K562 (cell line): ENCODE data around the gene SLC16A4. TPM values are rescaled to one million over a fixed set of nuclear protein-coding genes. Genes with fewer than 3 reads are reported as not detected.

ENCODE experiments used
- LCOR ChIP-seq: sonication (generic); formaldehyde crosslinking; IDR thresholded peaks from 2 replicates; pipeline ENCODE4 v1.8.0; 2022; ENCODE audit warnings: mild to moderate bottlenecking, missing genetic modification reagents
- MEF2A ChIP-seq: IDR thresholded peaks from 2 replicates; pipeline ENCODE4 v1.6.1; 2011; ENCODE audit warnings: low read depth, mild to moderate bottlenecking, low read length, moderate library complexity; ENCODE audit not compliant: control insufficient read depth
- NCOA6 ChIP-seq: fragments of 450-650 bp; IDR thresholded peaks from 2 replicates; pipeline ENCODE4 v1.6.1; 2017; ENCODE audit warnings: mild to moderate bottlenecking
- POU5F1 ChIP-seq: fragments of 150-350 bp; IDR thresholded peaks from 2 replicates; pipeline ENCODE4 v1.6.1; 2014; ENCODE audit warnings: borderline replicate concordance, low read length, low read depth, mild to moderate bottlenecking; ENCODE audit not compliant: partially characterized antibody
- SRSF7 ChIP-seq: fragments of 200-400 bp; formaldehyde crosslinking; optimal IDR thresholded peaks from 2 replicates; pipeline ENCODE3; 2017; ENCODE audit warnings: mild to moderate bottlenecking, low read depth, low read length
- TBP ChIP-seq: optimal IDR thresholded peaks from 2 replicates; pipeline ENCODE3; 2011; ENCODE audit warnings: low read depth, low read length, improper control_type of control experiment
- U2AF2 ChIP-seq: fragments of 200-400 bp; formaldehyde crosslinking; optimal IDR thresholded peaks from 2 replicates; pipeline ENCODE3; 2017; ENCODE audit warnings: low read depth, mild to moderate bottlenecking, low read length
- ZNF274 ChIP-seq: IDR thresholded peaks from 2 replicates; pipeline ENCODE4 v1.6.1; 2011; ENCODE audit warnings: low read depth, mild to moderate bottlenecking, low read length, moderate library complexity, borderline replicate concordance
- ZNF561 ChIP-seq: fragments of 450-650 bp; formaldehyde crosslinking; conservative IDR thresholded peaks from 2 replicates; pipeline ENCODE4 v1.4.0; 2020; ENCODE audit warnings: mild to moderate bottlenecking, moderate library complexity
- ZNF57 ChIP-seq: fragments of 450-650 bp; formaldehyde crosslinking; IDR thresholded peaks from 2 replicates; pipeline ENCODE4 v1.4.0; 2020; ENCODE audit warnings: mild to moderate bottlenecking, moderate library complexity
- polyA plus RNA-seq, 8 experiments: library from polyadenylated mRNA; depleted of rRNA in 4 of 8; stranded (reverse) in 5 of 8; unstranded in 3 of 8; fragments of >200 nt; fragmentation: Nextera tagmentation in 2 of 8; fragmentation: Illumina TruSeq in 1 of 8; extraction: Ambion mirVana in 2 of 8; extraction: Trizol in 1 of 8; gene quantifications; 2 replicates each; pipeline versions ENCODE4 v1.2.1 to v1.2.3, GENCODE V29; 2011 to 2014; ENCODE audit warnings: inconsistent platforms in 1 of 8, missing spikeins in 1 of 8
- total RNA-seq, 7 experiments: library from RNA; depleted of rRNA in 6 of 7; stranded (reverse); fragments of >200 nt in 6 of 7; fragmentation: Illumina TruSeq in 2 of 7; extraction: Trizol in 2 of 7; gene quantifications; 2 replicates each; pipeline versions ENCODE4 v1.2.1 to v1.2.3, GENCODE V29; 2011 to 2021; ENCODE audit warnings: low replicate concordance in 1 of 7
- TF ChIP-seq, protein P1 (sequence below): fragments of 250-450 bp; sonication (Bioruptor Pico); IDR thresholded peaks from 2 replicates; pipeline ENCODE4 v1.5.0; 2022; ENCODE audit warnings: mild to moderate bottlenecking
- TF ChIP-seq, protein P2 (sequence below): fragments of 250-450 bp; sonication (Bioruptor Pico); IDR thresholded peaks from 2 replicates; pipeline ENCODE4 v1.5.0; 2021
- TF ChIP-seq, protein P3 (sequence below): fragments of 450-650 bp; IDR thresholded peaks from 2 replicates; pipeline ENCODE4 v1.6.1; 2016; ENCODE audit warnings: missing biosample characterization, missing genetic modification characterization
- TF ChIP-seq, protein P4 (sequence below): sonication (generic); formaldehyde crosslinking; IDR thresholded peaks from 2 replicates; pipeline ENCODE4 v1.8.1; 2023; ENCODE audit warnings: mild to moderate bottlenecking, missing genetic modification reagents
- TF ChIP-seq, protein P5 (sequence below), 2 experiments: fragments of 250-450 bp in 1 of 2; fragments of 450-650 bp in 1 of 2; sonication (Bioruptor Pico) in 1 of 2; IDR thresholded peaks; 2 replicates each; pipeline versions ENCODE4 v1.6.1 to v1.8.0; 2016 to 2021; ENCODE audit warnings: mild to moderate bottlenecking in 2 of 2, moderate library complexity in 2 of 2, missing compliant biosample characterization in 1 of 2, missing genetic modification characterization in 1 of 2
- TF ChIP-seq, protein P6 (sequence below): fragments of 250-450 bp; sonication (Bioruptor Pico); IDR thresholded peaks from 2 replicates; pipeline ENCODE4 v1.8.0; 2022; ENCODE audit warnings: moderate library complexity, mild to moderate bottlenecking, inconsistent platforms
- TF ChIP-seq, protein P7 (sequence below): sonication (generic); formaldehyde crosslinking; IDR thresholded peaks from 2 replicates; pipeline ENCODE4 v1.8.0; 2022; ENCODE audit warnings: mild to moderate bottlenecking, missing genetic modification reagents
- TF ChIP-seq, protein P8 (sequence below), 2 experiments: fragments of 200-800 bp in 1 of 2; sonication (Bioruptor generic) in 1 of 2; sonication (generic) in 1 of 2; formaldehyde crosslinking in 1 of 2; IDR thresholded peaks in 1 of 2; conservative IDR thresholded peaks in 1 of 2; 2 replicates each; pipeline versions ENCODE4 v1.5.0 to v1.6.1; 2016 to 2020; ENCODE audit warnings: missing compliant biosample characterization in 1 of 2, missing genetic modification characterization in 1 of 2, missing genetic modification reagents in 1 of 2

The SLC16A4 gene
- total and polyA plus RNA-seq, 9 of the 15 experiments (the other 6 are each of a cell fraction or from before 2014, with no cell fraction given) = 0.04 to 0.31 (median 0.18) TPM; not detected in 1

DNA sequence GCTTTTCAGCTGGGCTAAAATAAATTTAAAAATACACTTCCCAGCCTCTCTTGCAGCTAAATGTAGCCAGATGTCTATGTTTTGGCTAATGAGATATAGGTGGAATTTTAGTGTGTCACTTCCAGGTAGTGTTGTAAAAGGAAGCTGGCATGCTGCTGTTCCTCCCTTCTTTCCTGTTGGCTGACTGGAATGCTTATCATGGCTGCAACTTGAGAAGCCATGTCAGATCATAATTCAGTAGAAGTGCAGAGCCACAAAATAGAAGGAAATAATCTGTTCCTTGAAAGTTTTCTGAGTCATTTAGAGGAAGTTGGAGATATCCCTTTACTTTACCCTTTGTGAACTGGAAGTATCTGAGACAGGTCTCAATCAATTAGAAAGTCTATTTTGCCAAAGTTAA is 62.6 kb downstream of the SLC16A4 start (continued):
- TF ChIP-seq ZNF274 (no peak), U2AF2 (no peak), TBP (no peak), LCOR (CRISPR knock-in tag) (0 out of 2 replicates have a peak, but pooled peaks have one; percentile 32), ZNF561 (CRISPR knock-in tag) (no peak), NCOA6 (no peak), MEF2A (peak; percentile 18; the same call in 1 of the 2 replicates), ZNF57 (no peak), POU5F1 (no peak), SRSF7 (no peak)
- TF ChIP-seq, protein P1, sequence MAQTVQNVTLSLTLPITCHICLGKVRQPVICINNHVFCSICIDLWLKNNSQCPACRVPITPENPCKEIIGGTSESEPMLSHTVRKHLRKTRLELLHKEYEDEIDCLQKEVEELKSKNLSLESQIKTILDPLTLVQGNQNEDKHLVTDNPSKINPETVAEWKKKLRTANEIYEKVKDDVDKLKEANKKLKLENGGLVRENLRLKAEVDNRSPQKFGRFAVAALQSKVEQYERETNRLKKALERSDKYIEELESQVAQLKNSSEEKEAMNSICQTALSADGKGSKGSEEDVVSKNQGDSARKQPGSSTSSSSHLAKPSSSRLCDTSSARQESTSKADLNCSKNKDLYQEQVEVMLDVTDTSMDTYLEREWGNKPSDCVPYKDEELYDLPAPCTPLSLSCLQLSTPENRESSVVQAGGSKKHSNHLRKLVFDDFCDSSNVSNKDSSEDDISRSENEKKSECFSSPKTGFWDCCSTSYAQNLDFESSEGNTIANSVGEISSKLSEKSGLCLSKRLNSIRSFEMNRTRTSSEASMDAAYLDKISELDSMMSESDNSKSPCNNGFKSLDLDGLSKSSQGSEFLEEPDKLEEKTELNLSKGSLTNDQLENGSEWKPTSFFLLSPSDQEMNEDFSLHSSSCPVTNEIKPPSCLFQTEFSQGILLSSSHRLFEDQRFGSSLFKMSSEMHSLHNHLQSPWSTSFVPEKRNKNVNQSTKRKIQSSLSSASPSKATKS (CRISPR knock-in tag) = no peak
- TF ChIP-seq, protein P2, sequence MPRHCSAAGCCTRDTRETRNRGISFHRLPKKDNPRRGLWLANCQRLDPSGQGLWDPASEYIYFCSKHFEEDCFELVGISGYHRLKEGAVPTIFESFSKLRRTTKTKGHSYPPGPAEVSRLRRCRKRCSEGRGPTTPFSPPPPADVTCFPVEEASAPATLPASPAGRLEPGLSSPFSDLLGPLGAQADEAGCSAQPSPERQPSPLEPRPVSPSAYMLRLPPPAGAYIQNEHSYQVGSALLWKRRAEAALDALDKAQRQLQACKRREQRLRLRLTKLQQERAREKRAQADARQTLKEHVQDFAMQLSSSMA (CRISPR knock-in tag) = no peak
- TF ChIP-seq, protein P3, sequence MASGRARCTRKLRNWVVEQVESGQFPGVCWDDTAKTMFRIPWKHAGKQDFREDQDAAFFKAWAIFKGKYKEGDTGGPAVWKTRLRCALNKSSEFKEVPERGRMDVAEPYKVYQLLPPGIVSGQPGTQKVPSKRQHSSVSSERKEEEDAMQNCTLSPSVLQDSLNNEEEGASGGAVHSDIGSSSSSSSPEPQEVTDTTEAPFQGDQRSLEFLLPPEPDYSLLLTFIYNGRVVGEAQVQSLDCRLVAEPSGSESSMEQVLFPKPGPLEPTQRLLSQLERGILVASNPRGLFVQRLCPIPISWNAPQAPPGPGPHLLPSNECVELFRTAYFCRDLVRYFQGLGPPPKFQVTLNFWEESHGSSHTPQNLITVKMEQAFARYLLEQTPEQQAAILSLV (tag) = no peak
- TF ChIP-seq, protein P4, sequence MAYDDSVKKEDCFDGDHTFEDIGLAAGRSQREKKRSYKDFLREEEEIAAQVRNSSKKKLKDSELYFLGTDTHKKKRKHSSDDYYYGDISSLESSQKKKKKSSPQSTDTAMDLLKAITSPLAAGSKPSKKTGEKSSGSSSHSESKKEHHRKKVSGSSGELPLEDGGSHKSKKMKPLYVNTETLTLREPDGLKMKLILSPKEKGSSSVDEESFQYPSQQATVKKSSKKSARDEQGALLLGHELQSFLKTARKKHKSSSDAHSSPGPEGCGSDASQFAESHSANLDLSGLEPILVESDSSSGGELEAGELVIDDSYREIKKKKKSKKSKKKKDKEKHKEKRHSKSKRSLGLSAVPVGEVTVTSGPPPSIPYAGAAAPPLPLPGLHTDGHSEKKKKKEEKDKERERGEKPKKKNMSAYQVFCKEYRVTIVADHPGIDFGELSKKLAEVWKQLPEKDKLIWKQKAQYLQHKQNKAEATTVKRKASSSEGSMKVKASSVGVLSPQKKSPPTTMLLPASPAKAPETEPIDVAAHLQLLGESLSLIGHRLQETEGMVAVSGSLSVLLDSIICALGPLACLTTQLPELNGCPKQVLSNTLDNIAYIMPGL = no peak
- TF ChIP-seq, protein P5, sequence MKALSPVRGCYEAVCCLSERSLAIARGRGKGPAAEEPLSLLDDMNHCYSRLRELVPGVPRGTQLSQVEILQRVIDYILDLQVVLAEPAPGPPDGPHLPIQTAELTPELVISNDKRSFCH (CRISPR knock-in tag; IDR thresholded peaks at IDR 0.05) = no peak
- TF ChIP-seq, protein P5 (tag; IDR thresholded peaks at IDR 0.05) = no peak
- TF ChIP-seq, protein P6, sequence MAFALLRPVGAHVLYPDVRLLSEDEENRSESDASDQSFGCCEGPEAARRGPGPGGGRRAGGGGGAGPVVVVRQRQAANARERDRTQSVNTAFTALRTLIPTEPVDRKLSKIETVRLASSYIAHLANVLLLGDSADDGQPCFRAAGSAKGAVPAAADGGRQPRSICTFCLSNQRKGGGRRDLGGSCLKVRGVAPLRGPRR (CRISPR knock-in tag) = no peak
- TF ChIP-seq, protein P7, sequence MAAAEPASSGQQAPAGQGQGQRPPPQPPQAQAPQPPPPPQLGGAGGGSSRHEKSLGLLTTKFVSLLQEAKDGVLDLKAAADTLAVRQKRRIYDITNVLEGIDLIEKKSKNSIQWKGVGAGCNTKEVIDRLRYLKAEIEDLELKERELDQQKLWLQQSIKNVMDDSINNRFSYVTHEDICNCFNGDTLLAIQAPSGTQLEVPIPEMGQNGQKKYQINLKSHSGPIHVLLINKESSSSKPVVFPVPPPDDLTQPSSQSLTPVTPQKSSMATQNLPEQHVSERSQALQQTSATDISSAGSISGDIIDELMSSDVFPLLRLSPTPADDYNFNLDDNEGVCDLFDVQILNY (CRISPR knock-in tag) = no peak
- TF ChIP-seq, protein P8, sequence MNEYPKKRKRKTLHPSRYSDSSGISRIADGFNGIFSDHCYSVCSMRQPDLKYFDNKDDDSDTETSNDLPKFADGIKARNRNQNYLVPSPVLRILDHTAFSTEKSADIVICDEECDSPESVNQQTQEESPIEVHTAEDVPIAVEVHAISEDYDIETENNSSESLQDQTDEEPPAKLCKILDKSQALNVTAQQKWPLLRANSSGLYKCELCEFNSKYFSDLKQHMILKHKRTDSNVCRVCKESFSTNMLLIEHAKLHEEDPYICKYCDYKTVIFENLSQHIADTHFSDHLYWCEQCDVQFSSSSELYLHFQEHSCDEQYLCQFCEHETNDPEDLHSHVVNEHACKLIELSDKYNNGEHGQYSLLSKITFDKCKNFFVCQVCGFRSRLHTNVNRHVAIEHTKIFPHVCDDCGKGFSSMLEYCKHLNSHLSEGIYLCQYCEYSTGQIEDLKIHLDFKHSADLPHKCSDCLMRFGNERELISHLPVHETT (CRISPR knock-in tag; conservative IDR thresholded peaks at IDR 0.05 in 1 of 2, IDR thresholded peaks at IDR 0.05 in 1 of 2) = no peak
